HCT116 (cell line): ENCODE measurements around the gene PTGER4. TPM values are rescaled to one million over a fixed set of nuclear protein-coding genes. Genes with fewer than 3 reads are reported as not detected.
A peak's percentile ranks its signal among the peaks of the same experiment; 100 is the strongest.

Experiments
- ATAC-seq: fragments of 200-7000 bp; cut with Tn5 transposase; 2 replicates; pipeline ENCODE4 v1.9.1; 2020; ENCODE audit warnings: mild to moderate bottlenecking, moderate library complexity
- BruUV-seq: library from RNA; stranded (reverse); fragments of 400-500 nt; replicated peaks from 2 replicates; lab custom pipeline; 2021; lab: Mats Ljungman, UMichigan
- CTCF ChIA-PET: fragments of 300-600 bp; sonication (Branson Sonifier 250); formaldehyde crosslinking; loops from one replicate; lab custom pipeline; 2021; ENCODE audit warnings: antibody characterized with exemption; lab: Charles Lee
- POLR2A ChIA-PET: fragments of 300-600, 350-600 bp; sonication (Branson Sonifier 250); formaldehyde crosslinking; loops from one replicate; lab custom pipeline; 2021; ENCODE audit warnings: antibody characterized with exemption; lab: Charles Lee
- RAD21 ChIA-PET, 2 experiments: fragments of 300-600 bp; sonication (Branson Sonifier 250); formaldehyde crosslinking; loops; one replicate each; lab custom pipeline; 2023; ENCODE audit warnings: low total read pairs in 2 of 2; ENCODE audit not compliant: uncharacterized antibody in 2 of 2, unreplicated experiment in 2 of 2, low non-redundant PET in 1 of 2; lab: Charles Lee
- DNase-seq: peaks from one replicate; pipeline ENCODE4 v3.0.0-alpha.2; 2010; ENCODE audit warnings: low read depth, low spot score
- H2AFZ ChIP-seq: fragments of 200-600 bp; shearing (Covaris generic), sonication (generic); 2 replicates; pipeline ENCODE4 v1.6.1; 2017; ENCODE audit warnings: low read depth, mixed run types, mixed read lengths, antibody characterized with exemption, low read length; ENCODE audit not compliant: poor library complexity, severe bottlenecking
- H3K27ac ChIP-seq: 2 replicates; pipeline ENCODE4 v1.5.1; 2012; ENCODE audit warnings: low read depth, low read length
- H3K27me3 ChIP-seq: fragments of 200-600 bp; sonication (generic); 2 replicates; pipeline ENCODE4 v1.6.1; 2016; ENCODE audit warnings: mixed run types, low read length, mixed read lengths; ENCODE audit not compliant: insufficient read depth
- H3K36me3 ChIP-seq, 2 experiments: fragments of 200-500 bp in 1 of 2; fragments of 200-600 bp in 1 of 2; sonication (Bioruptor generic) in 1 of 2; sonication (generic) in 1 of 2; 2 replicates each; pipeline versions ENCODE4 v1.5.1 to v1.6.1; 2014 to 2016; ENCODE audit warnings: low read length in 2 of 2, inconsistent platforms in 1 of 2, mixed read lengths in 1 of 2, mixed run types in 1 of 2; ENCODE audit not compliant: insufficient read depth in 2 of 2, control insufficient read depth in 1 of 2
- H3K4me1 ChIP-seq, 2 experiments: fragments of 200-600 bp in 1 of 2; sonication (generic) in 1 of 2; 2 replicates each; pipeline versions ENCODE4 v1.5.1 to v1.6.1; 2012 to 2017; ENCODE audit warnings: low read length in 2 of 2, inconsistent platforms in 1 of 2, mild to moderate bottlenecking in 1 of 2, mixed read lengths in 1 of 2, mixed run types in 1 of 2, moderate library complexity in 1 of 2; ENCODE audit not compliant: insufficient read depth in 2 of 2, control insufficient read depth in 1 of 2
- H3K4me2 ChIP-seq: fragments of 200-600 bp; sonication (generic); 2 replicates; pipeline ENCODE4 v1.6.1; 2017; ENCODE audit warnings: mixed run types, low read length, mixed read lengths
- H3K4me3 ChIP-seq, 2 experiments: fragments of 200-600 bp in 1 of 2; sonication (generic) in 1 of 2; replicated peaks in 1 of 2; 2 replicates each; pipeline ENCODE4 v1.5.1; 2011 to 2016; ENCODE audit warnings: low read length in 2 of 2, control low read depth in 1 of 2, low read depth in 1 of 2, mild to moderate bottlenecking in 1 of 2, mixed read lengths in 1 of 2, mixed run types in 1 of 2
- H3K79me2 ChIP-seq: fragments of 200-600 bp; sonication (generic); 2 replicates; pipeline ENCODE4 v1.6.1; 2017; ENCODE audit warnings: mild to moderate bottlenecking, mixed run types, low read length, moderate library complexity, mixed read lengths; ENCODE audit not compliant: insufficient read depth
- H3K9ac ChIP-seq: fragments of 200-600 bp; sonication (generic); 2 replicates; pipeline ENCODE4 v1.6.1; 2016; ENCODE audit warnings: low read length, mixed read lengths
- H3K9me2 ChIP-seq: fragments of 200-600 bp; sonication (generic), shearing (Covaris generic); 2 replicates; pipeline ENCODE4 v1.6.1; 2017; ENCODE audit warnings: mixed run types, mild to moderate bottlenecking, moderate library complexity; ENCODE audit not compliant: insufficient read depth
- H3K9me3 ChIP-seq, 2 experiments: fragments of 200-500 bp in 1 of 2; fragments of 200-600 bp in 1 of 2; sonication (Bioruptor generic) in 1 of 2; sonication (generic) in 1 of 2; 2 replicates each; pipeline ENCODE4 v1.6.1; 2014 to 2017; ENCODE audit warnings: low read length in 2 of 2, mixed read lengths in 2 of 2, inconsistent platforms in 1 of 2, low read depth in 1 of 2, mild to moderate bottlenecking in 1 of 2, mixed run types in 1 of 2, moderate library complexity in 1 of 2; ENCODE audit not compliant: control insufficient read depth in 1 of 2, insufficient read depth in 1 of 2
- H4K20me1 ChIP-seq: fragments of 200-600 bp; sonication (generic), shearing (Covaris generic); 2 replicates; pipeline ENCODE4 v1.6.1; 2017; ENCODE audit warnings: mixed run types, mild to moderate bottlenecking, moderate library complexity; ENCODE audit not compliant: insufficient read depth
- CBX3 ChIP-seq: IDR thresholded peaks from 2 replicates; pipeline ENCODE4 v1.6.1; 2012; ENCODE audit warnings: low read depth
- CTCF ChIP-seq, 3 experiments: fragments of 200-600 bp in 1 of 3; sonication (generic) in 1 of 3; IDR thresholded peaks in 2 of 3; conservative IDR thresholded peaks in 1 of 3; 2 replicates each; pipeline ENCODE4 v1.5.1; 2012 to 2017; ENCODE audit warnings: low read depth in 2 of 3, low read length in 2 of 3, antibody characterized with exemption in 1 of 3, borderline replicate concordance in 1 of 3, control low read depth in 1 of 3, mild to moderate bottlenecking in 1 of 3, mixed read lengths in 1 of 3, mixed run types in 1 of 3, moderate library complexity in 1 of 3; ENCODE audit not compliant: insufficient read depth in 1 of 3
- FOSL1 ChIP-seq: IDR thresholded peaks from 2 replicates; pipeline ENCODE4 v1.6.1; 2012; ENCODE audit warnings: low read depth
- POLR2AphosphoS5 ChIP-seq: IDR thresholded peaks from 2 replicates; pipeline ENCODE4 v1.6.1; 2011; ENCODE audit warnings: mild to moderate bottlenecking, low read depth, low read length, moderate library complexity
- RAD21 ChIP-seq: IDR thresholded peaks from 2 replicates; pipeline ENCODE4 v1.6.1; 2012; ENCODE audit warnings: low read depth, mild to moderate bottlenecking
- REST ChIP-seq: IDR thresholded peaks from 2 replicates; pipeline ENCODE4 v1.6.1; 2012; ENCODE audit warnings: low read depth
- SIN3A ChIP-seq: IDR thresholded peaks from 2 replicates; pipeline ENCODE4 v1.6.1; 2012; ENCODE audit warnings: low read depth
- TCF7L2 ChIP-seq: IDR thresholded peaks from 2 replicates; pipeline ENCODE4 v1.7.0; 2011; ENCODE audit warnings: borderline replicate concordance, inconsistent platforms; ENCODE audit not compliant: insufficient read depth, insufficient read length; ENCODE audit errors: extremely low read depth
- YY1 ChIP-seq: IDR thresholded peaks from 2 replicates; pipeline ENCODE4 v1.6.1; 2011; ENCODE audit warnings: low read length, low read depth, moderate library complexity, mild to moderate bottlenecking; ENCODE audit not compliant: insufficient replicate concordance; ENCODE audit errors: extremely low read depth
- intact Hi-C: fragments of 100-400 bp; cut with micrococcal nuclease; formaldehyde crosslinking; loops from 2 replicates; pipeline ENCODE4 v1.10.0; 2022
- total RNA-seq: library from RNA; stranded (reverse); gene quantifications from one replicate; pipeline ENCODE4 v1.2.1, GENCODE V29; 2021; ENCODE audit not compliant: unreplicated experiment

Gene PTGER4
- total RNA-seq, 1 experiment from 2014 or later: 3.0 TPM

GRCh38 chr5:40676613-40677343, 2.9 kb upstream of the PTGER4 start:
- Histone ChIP-seq H3K4me2 (peak overlapping the region; percentile 36), H2AFZ (no peak overlapping the region), H3K9ac (no peak overlapping the region), H3K27ac (no peak overlapping the region; the same call in 1 of the 2 replicates), H3K9me2 (no peaks in the 10 kb centered on the region), H3K9me3 (no peaks in the 10 kb centered on the region), H3K4me1 (peaks cover 19 to 33% of the 10 kb centered on the region in 2 experiments), H4K20me1 (no peaks in the 10 kb centered on the region), H3K36me3 (no peaks in the 10 kb centered on the region), H3K27me3 (no peaks in the 10 kb centered on the region), H3K4me3 (no peak overlapping the region), H3K79me2 (no peaks in the 10 kb centered on the region)
- ChIA-PET CTCF (no interaction called here), POLR2A (no interaction called here), RAD21 (no interaction called here)
- TF ChIP-seq RAD21: no peak
- peak; percentile 15; the same call in 1 of the 2 replicates for TF ChIP-seq FOSL1
- intact Hi-C loops: no loop called here
- DNase-seq: no peak
- ATAC-seq: no peak
- no TSS peak for BruUV-seq

GRCh38 chr5:40677456-40677855, 2.3 kb upstream of the PTGER4 start:
- H3K4me3 ChIP-seq: no peak overlapping the region
- ATAC-seq: no peak

More at GRCh38 chr5:40677456-40677855, 2.3 kb upstream of the PTGER4 start:
- Histone ChIP-seq H3K27ac (no peak overlapping the region; the same call in 1 of the 2 replicates), H3K9me2 (no peaks in the 10 kb centered on the region), H3K9ac (no peak overlapping the region), H3K4me1 (peaks cover 19 to 33% of the 10 kb centered on the region in 2 experiments), H3K27me3 (no peaks in the 10 kb centered on the region), H4K20me1 (no peaks in the 10 kb centered on the region)
- intact Hi-C loops: no loop called here
- no TSS peak for BruUV-seq
- CTCF ChIA-PET: no interaction called here
- RAD21 ChIA-PET: no interaction called here
- TF ChIP-seq CTCF (IDR thresholded peaks at IDR 0.05 in 2 of 3, conservative IDR thresholded peaks at IDR 0.05 in 1 of 3; ENCODE audit: borderline replicate concordance in 1 of 3, insufficient read depth in 1 of 3, low read depth in 2 of 3, low read length in 2 of 3) (no peak), SIN3A (no peak), POLR2AphosphoS5 (no peak), CBX3 (no peak), YY1 (no peak), REST (no peak), FOSL1 (0 out of 2 replicates have a peak, but pooled peaks have one; percentile 3), TCF7L2 (no peak)
- TF ChIP-seq, all 23 proteins: peak for 1
- POLR2A ChIA-PET: interaction anchor here (0.7 kb wide), 1 partner anchor 474 kb away, joined by 4 read pairs; no protein-coding TSS in a partner anchor
- Histone ChIP-seq H2AFZ (no peak overlapping the region), H3K36me3 (no peaks in the 10 kb centered on the region), H3K79me2 (no peaks in the 10 kb centered on the region), H3K4me2 (peak overlapping the region; percentile 36), H3K9me3 (no peaks in the 10 kb centered on the region)
- DNase-seq: no peak
